ENCODE results near the gene WNT7A.
"Not testable (repeated sequence)": the region's sequence is repeated elsewhere in the genome, so short reads cannot be mapped to it uniquely, and the experiment has no call there.

WNT7A gene

GRCh38 chr3:13879946-13880810 is at the start of gene WNT7A:
TSS of gene WNT7A (minus strand) at chr3:13880071. CDS start at chr3:13879816, 255 bp downstream.
- peak in 2 of 3 donors; percentile 28 to 51 for DNase-seq (ENCODE audit: low read depth in 3 of 3, low spot score in 1 of 3)

DNA sequence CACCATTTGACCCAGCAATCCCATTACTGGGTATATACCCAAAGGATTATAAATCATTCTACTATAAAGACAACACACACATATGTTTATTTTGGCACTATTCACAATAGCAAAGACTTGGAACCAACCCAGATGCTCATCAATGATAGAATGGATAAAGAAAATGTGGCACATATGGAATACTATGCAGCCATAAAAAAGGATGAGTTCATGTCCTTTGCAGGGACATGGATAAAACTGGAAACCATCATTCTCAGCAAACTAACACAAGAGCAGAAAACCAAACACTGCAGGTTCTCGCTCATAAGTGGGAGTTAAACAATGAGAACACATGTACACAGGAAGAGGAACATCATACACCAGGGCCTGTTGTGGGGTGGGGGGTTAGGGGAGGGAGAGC is 48.9 kb upstream of the WNT7A start:
- DNase-seq (ENCODE audit: low read depth in 3 of 3, low spot score in 1 of 3) = not testable (repeated sequence)

DNA sequence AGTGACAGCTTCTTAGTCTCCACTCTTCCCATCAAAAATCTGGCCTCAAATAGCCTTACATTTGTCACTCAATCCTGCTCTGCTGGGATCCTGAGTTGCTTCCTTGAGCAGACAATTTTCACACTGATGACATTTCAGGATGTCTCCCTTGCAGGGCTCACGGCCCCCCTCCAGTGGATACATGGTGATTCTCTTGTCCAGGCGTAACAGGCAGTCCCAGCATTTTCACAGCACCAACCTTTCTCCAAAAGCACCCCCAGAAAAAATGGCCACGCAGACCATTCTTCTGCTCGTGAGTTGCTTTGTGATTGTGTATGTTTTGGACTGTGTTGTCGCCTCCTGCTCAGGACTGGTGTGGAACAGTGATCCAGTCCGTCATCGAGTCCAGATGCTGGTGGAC is 47.4 kb upstream of the WNT7A start:
- DNase-seq (ENCODE audit: low read depth in 3 of 3, low spot score in 1 of 3) = no peak

GRCh38 chr3:13916375-13916774 is 36.5 kb upstream of the WNT7A start:
- DNase-seq (ENCODE audit: low read depth in 3 of 3, low spot score in 1 of 3) = no peak

DNA sequence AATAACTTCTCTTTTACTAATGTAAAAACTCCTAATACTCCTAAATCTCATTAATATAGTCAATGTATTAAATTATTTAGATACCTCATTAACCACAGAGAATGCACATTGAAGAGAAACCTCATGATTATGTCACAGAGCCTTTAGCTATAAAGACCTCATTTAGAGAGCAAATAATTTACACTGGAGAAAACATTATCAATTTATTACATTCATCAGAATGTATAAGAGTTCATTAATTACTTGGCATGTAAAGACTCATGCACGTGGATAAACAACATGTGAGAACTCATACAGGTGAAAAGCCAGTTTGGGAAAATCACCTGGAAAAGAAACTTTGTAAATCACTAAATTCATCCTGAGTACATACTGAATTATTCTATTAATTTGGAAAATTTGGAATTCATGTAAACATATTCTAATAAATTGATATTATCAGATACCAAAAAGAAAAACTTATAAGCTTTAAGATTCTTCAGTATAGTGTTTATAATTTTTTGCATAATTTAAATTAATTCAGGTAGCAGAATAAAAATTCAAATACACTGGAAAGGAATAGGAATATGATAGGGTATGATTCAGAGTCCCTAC is 22.9 kb upstream of the WNT7A start:
- DNase-seq (ENCODE audit: low read depth in 3 of 3, low spot score in 1 of 3) = no peak

GRCh38 chr3:13901935-13902584 is 22.2 kb upstream of the WNT7A start:
- no peak for DNase-seq (ENCODE audit: low read depth in 3 of 3, low spot score in 1 of 3)

DNA sequence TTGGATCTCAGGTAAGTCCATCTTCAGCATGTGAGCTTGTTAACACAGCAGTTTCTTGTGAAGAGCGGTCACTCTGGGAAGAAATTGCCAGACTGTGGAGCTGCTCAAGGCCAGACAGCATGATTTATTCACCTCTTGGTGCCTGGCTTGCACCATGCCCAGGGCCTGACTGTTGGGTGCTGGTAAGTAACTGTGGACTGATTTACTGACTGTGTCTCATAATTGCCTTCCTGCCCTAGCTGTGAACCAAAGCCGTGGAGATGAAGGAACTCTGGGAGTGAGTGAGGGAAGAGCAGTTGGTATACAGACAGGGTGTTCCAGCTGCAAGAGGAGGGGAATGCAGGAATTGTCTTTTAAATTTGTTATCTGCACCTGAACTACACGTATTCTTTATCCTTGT is 18.5 kb upstream of the WNT7A start:
- DNase-seq (ENCODE audit: low read depth in 3 of 3, low spot score in 1 of 3) = no peak

GRCh38 chr3:13896473-13897154 is 16.7 kb upstream of the WNT7A start:
- peak in 1 of 3 donors; percentile 31 for DNase-seq (ENCODE audit: low read depth in 3 of 3, low spot score in 1 of 3)

DNA sequence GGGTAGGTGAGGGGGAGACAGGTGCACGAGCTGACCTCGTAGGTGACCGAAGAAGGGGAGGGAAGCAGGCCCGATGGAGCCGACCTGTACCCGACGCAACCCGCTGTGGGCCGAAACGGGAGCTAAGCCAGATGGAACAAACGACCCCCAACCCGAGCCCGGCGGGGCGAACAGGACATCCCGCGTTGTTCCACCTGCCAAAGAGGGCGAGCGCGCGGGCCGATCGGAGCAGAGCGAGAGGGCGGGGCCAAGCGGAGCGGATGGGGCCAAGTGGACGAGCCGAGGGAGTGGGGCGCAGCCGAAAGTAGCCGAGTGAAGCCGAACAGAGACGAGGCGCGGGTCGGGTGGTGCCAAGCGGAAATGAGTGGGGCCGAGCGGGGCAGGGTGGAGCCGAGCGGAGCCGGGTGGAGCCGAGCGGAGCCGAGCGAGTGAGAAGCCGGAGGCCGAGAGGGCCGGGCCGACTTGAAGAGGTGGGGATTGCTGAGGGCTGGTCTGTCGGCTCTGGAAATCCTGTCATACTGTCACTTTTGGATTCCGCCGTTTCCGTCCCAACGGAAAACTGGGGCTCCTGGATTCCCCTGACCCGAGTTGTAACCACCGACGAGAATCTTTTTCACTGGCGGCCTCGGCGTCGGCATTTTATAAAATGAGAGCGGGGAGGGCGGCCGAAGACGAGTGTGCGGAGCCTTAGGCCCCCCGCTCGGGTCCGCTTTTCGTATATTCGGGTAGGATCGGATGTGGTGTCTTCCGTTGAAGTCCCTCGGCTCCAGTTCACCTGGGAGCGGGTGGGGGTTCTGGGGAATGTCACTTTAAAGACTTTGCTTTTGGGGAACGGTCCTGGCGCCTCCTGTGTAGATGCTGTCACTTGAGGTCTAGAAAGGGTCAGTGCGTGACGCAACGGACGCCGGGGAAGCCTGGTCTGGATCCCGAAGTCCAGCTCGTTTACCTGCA is 15.6 kb upstream of the WNT7A start:
- peak; percentile 81 to 92 (median 87) for DNase-seq (ENCODE audit: low read depth in 3 of 3, low spot score in 1 of 3)

GRCh38 chr3:13894807-13895154 is 14.9 kb upstream of the WNT7A start:
- DNase-seq (ENCODE audit: low read depth in 3 of 3, low spot score in 1 of 3) = no peak

DNA sequence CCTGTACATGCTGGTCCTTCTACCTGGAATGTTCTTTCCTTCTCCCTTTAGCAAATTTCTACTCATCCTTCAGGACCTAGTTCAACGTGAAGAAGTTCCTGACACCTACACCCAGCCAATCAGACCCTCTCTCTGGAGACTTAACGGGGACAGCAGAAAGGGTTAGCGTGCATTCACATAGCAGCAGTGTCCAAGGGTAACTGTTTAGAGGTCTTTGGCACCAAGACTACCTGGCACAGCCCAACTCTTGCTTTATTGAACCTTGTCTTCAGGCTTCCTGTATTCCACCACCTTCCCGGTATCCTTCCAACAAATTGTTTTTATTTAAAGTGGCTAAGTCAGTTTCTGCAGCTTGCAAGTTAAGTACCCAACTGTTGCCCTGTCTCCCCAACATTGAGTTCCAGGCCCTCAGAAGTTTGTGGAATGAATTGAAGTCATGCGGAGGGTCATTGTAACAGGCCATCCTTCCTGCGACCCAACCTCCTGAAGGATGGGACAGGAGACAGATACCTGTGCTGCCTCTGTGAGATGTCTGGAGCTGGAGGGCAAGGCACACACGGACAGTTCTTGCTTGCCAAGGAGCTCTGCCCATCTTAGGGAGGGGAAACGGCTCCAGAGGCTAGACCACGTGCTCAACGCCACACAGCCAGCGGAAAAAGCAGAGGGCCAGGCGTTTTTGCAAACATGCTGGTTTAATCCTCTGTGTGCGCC is 14.4 kb upstream of the WNT7A start:
- DNase-seq (ENCODE audit: low read depth in 3 of 3, low spot score in 1 of 3) = no peak

DNA sequence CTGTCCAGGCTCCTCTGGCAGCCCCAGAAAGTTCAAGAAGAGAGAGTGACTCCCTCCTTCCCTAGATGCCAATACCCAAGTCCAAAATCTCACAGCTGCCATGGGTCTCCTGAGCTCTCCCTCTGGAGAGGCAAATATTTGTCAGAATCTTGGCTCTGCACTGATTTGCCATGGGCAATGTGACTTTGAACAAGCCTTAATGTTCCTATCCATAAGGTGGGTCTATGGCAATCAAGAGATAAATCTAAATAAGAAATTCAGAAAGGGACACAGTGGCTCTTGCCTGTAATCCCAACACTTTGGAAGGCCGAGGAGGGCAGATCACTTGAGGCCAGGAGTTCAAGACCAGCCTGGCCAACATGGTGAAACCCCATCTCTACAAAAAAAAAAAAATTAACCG is 12.4 kb upstream of the WNT7A start:
- DNase-seq (ENCODE audit: low read depth in 3 of 3, low spot score in 1 of 3) = no peak

DNA sequence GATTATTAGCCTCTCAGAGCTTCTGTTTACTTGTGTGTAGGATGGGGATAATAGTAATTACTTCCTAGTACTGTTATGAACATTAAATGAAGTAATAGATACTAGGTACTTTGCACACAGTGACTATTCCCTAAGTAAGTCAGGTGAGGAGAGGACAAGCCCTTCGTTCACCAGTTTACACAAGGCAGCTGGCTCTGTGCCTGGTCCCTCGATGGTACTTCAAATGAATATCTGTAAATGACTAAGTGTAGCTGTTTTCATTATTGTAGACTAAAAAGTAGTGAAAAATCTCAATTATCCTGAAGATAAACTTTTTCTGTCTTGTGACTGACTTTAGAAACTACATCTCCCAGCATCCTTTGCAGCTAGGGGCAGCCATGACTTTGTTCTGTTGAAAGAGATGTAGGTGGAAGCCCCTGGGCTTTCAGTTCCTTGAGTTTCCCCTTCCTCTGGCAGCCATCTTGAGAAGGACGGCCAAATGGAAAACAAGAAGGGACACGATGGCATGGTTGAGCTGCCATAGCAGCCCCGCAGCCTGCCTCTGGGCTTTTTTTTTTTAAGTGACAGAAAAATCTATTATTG is 11.7 kb upstream of the WNT7A start:
- no peak for DNase-seq (ENCODE audit: low read depth in 3 of 3, low spot score in 1 of 3)

- DNase-seq (ENCODE audit: low read depth in 3 of 3, low spot score in 1 of 3) = no peak
Measured at GRCh38 chr3:13891017-13891392, 11.1 kb upstream of the WNT7A start.

DNA sequence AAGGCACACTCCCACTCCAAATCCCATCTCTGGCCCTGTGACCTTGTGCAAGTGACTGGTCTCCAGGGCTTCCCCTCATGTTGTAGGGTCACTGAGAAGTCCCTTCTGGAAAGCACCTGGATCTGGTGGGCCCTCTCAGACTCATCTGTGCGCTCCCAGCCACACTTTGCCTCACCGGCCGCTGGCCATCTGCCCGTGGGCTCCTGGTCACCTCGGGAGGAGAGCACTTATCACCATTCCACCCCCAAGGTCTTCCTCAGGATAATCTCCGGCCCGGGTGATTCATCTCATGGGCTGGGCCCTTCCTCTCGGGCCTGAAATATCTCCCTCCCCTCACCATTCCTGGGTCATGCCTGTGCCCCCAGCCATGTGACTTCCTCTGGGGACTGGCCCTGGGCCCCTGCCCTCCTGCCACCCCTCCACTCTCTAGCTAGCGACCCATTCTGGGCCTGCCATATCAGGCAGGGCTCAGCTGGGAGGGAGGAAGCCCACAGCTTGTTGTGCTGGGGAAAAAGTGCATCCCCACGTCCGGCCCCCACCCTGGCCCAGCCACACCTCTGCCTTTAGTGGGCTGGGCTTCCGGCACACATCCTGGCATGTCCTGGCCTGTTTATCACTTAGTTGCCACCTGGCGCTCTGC is 10.6 kb upstream of the WNT7A start:
- DNase-seq (ENCODE audit: low read depth in 3 of 3, low spot score in 1 of 3) = no peak

GRCh38 chr3:13888576-13888975 is 8.7 kb upstream of the WNT7A start:
- DNase-seq (ENCODE audit: low read depth in 3 of 3, low spot score in 1 of 3) = no peak

DNA sequence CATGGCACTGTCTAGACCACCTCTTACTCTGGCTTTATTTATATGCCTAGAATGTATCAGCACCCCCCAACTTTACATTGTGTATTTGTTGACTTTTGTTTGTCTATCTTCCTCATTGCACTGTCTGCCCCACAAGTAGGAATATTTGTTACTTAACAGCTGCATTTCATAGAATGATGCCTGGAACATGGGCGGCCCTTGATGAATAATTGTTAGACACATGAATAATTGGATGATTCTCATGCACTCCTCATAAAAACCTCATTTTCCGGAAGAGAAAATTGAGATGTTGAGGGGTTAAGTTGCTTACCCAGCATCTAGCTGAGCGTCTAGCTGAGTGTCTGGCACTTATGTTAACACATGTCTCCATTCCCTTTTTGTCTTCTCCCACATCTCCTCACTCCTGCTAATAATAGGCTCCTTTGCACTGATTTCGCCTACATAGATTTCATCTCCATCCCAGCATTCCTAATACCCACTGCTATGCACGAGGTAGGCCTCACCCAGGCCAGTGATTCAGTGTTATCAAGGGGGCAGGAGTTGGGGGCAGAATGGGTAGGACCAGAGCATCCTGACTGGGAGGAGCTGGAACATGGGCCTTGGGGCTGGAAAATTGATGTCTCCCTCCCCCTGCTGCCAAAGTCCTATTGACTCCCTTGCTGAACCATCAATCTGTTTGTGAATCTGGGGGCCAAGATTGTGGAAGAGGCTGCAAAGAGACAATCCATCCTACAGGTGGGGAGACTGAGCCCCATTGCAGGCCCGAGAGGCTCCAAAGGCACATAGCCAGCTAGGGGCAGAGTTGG is 7.8 kb upstream of the WNT7A start:
- no peak for DNase-seq (ENCODE audit: low read depth in 3 of 3, low spot score in 1 of 3)

- DNase-seq (ENCODE audit: low read depth in 3 of 3, low spot score in 1 of 3) = no peak
Measured at GRCh38 chr3:13886593-13887129, 6.8 kb upstream of the WNT7A start.

All from stimulated activated CD4-positive, alpha-beta T cell treated with anti-CD3 and anti-CD28 coated beads, TNF-alpha, amount 100 ng/mL, for 1 hour (primary cell).